Osteoblast (primary cell): Measurements from ENCODE around the gene FBF1. TPM values are rescaled to one million over a fixed set of nuclear protein-coding genes. Genes with fewer than 3 reads are reported as not detected.
"Not testable (repeated sequence)": the region's sequence is repeated elsewhere in the genome, so short reads cannot be mapped to it uniquely, and the experiment has no call there.

Experiments
- DNase-seq: peaks from one replicate; pipeline ENCODE4 v3.0.0; 2011; ENCODE audit warnings: low spot score, mixed read lengths; ENCODE audit not compliant: insufficient read length; ENCODE audit errors: missing footprints
- H2AFZ ChIP-seq: 2 replicates; pipeline ENCODE4 v1.6.0; 2011; ENCODE audit warnings: mild to moderate bottlenecking, low read length
- H3K27ac ChIP-seq: 2 replicates; pipeline ENCODE4 v1.5.1; 2011; ENCODE audit warnings: mild to moderate bottlenecking, low read depth, low read length, moderate library complexity
- H3K27me3 ChIP-seq: 2 replicates; pipeline ENCODE4 v1.6.0; 2012; ENCODE audit warnings: mild to moderate bottlenecking, control low read depth, inconsistent platforms, low read length, moderate library complexity; ENCODE audit not compliant: insufficient read depth
- H3K36me3 ChIP-seq: 2 replicates; pipeline ENCODE4 v1.5.1; 2011; ENCODE audit warnings: mild to moderate bottlenecking, low read length, control low read depth, moderate library complexity; ENCODE audit not compliant: insufficient read depth
- H3K4me1 ChIP-seq: 2 replicates; pipeline ENCODE4 v1.5.1; 2011; ENCODE audit warnings: mild to moderate bottlenecking, low read length, control low read depth, moderate library complexity; ENCODE audit not compliant: insufficient read depth
- H3K4me2 ChIP-seq: 2 replicates; pipeline ENCODE4 v1.6.0; 2011; ENCODE audit warnings: mild to moderate bottlenecking, low read length; ENCODE audit not compliant: insufficient read depth
- H3K4me3 ChIP-seq: fragments of 200-600 bp; sonication (generic); 3 replicates; pipeline ENCODE4 v1.5.1; 2012; ENCODE audit warnings: mild to moderate bottlenecking, low read length, inconsistent platforms; ENCODE audit not compliant: insufficient read depth
- H3K79me2 ChIP-seq: 2 replicates; pipeline ENCODE4 v1.6.0; 2012; ENCODE audit warnings: mild to moderate bottlenecking, low read length, control low read depth, inconsistent platforms; ENCODE audit not compliant: insufficient read depth
- H3K9me3 ChIP-seq: 2 replicates; pipeline ENCODE4 v1.5.1; 2011; ENCODE audit warnings: low read depth, low read length, control low read depth
- H4K20me1 ChIP-seq: 2 replicates; pipeline ENCODE4 v1.6.0; 2012; ENCODE audit warnings: mild to moderate bottlenecking, low read length, control low read depth; ENCODE audit not compliant: insufficient read depth
- total RNA-seq: library from RNA; depleted of rRNA; stranded (reverse); fragments of >200 nt; gene quantifications from 2 replicates; pipeline ENCODE4 v1.2.3, GENCODE V29; 2012
- TF ChIP-seq, protein P1 (sequence below): IDR thresholded peaks from 2 replicates; pipeline ENCODE4 v1.5.1; 2011; ENCODE audit warnings: mild to moderate bottlenecking, low read depth, low read length, moderate library complexity; ENCODE audit errors: extremely low read depth

Gene FBF1
- total RNA-seq, 1 donor = 14.1 TPM

DNA sequence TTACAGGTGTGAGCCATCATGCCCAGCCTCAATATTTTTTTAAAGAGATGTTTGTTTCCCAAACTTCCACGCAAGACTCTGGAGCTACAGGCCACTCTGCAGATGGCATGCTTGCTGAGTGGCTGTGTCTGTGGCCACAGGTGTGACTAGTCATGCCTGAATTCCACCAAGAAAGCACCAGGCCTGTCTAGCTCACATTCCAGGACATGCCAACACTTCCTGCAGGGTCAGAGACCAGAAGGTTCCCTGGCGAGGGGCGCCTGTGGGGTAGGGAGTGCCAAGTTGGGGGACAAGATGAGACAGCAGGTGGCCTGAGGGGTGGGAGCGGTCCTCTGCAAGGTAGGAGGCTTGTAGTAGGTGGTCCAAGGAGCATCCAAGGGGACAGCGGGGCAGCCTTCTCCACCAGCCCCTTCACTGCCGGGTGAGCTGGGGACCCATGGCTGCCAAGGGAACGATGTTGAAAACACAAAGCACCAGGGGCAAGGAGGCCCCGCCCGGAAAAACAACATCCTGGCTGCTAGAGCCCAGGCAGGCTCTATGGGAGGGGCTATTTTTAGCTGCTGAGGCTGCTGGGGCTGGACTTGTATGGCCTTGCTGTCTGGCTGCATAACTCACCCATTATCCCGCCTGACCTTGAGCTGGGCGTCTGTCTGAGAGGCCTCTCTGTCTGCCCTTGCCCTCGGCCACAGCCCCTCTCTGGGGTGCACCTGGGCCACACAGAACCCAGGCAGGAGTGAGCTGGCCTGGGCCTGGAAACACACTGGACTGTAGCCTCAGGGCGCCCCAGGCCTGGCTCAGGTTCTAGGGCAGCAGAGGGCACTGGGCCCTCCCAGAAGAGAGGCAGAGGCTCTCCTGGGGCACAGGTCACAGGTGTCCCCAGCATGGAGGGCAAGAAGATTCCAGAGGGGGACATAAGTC, 68.1 kb downstream of the FBF1 start:
- peaks cover 40% of the 10 kb centered on the region for H3K4me1 ChIP-seq
- H3K9me3 ChIP-seq = no peaks in the 10 kb centered on the region
- peak overlapping the region; percentile 20 for H3K4me2 ChIP-seq
- H3K27me3 ChIP-seq = no peaks in the 10 kb centered on the region
- no peaks in the 10 kb centered on the region for H3K36me3 ChIP-seq
- H3K79me2 ChIP-seq = no peaks in the 10 kb centered on the region
- peak overlapping the region; percentile 16 for H3K4me3 ChIP-seq
- peak overlapping the region; percentile 63 for H2AFZ ChIP-seq
- TF ChIP-seq, protein P1, sequence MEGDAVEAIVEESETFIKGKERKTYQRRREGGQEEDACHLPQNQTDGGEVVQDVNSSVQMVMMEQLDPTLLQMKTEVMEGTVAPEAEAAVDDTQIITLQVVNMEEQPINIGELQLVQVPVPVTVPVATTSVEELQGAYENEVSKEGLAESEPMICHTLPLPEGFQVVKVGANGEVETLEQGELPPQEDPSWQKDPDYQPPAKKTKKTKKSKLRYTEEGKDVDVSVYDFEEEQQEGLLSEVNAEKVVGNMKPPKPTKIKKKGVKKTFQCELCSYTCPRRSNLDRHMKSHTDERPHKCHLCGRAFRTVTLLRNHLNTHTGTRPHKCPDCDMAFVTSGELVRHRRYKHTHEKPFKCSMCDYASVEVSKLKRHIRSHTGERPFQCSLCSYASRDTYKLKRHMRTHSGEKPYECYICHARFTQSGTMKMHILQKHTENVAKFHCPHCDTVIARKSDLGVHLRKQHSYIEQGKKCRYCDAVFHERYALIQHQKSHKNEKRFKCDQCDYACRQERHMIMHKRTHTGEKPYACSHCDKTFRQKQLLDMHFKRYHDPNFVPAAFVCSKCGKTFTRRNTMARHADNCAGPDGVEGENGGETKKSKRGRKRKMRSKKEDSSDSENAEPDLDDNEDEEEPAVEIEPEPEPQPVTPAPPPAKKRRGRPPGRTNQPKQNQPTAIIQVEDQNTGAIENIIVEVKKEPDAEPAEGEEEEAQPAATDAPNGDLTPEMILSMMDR = no peak
- DNase-seq = peak; percentile 98
- peaks cover 3% of the 10 kb centered on the region for H4K20me1 ChIP-seq
- H3K27ac ChIP-seq = peak overlapping the region; percentile 80

DNA sequence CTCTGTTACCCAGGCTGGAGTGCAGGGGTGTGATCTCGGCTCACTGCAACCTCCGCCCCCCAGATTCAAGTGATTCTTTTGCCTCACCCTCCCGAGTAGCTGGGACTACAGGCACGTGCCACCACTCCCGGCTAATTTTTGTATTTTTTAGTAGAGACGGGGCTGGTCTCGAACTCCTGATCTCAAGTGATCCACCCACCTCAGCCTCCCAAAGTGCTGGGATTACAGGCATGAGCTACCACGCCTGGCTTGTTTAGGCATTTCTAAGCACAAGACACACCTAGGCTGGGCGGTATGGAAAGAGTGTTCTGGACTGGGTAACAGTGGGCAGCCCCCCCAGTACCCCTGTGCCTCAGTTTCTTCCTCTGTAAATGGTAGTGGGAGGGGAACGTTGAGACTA, 70.6 kb downstream of the FBF1 start:
- not testable (repeated sequence) for H2AFZ ChIP-seq, H4K20me1 ChIP-seq, H3K9me3 ChIP-seq, H3K27ac ChIP-seq, H3K27me3 ChIP-seq, H3K4me3 ChIP-seq, H3K79me2 ChIP-seq, H3K36me3 ChIP-seq, H3K4me2 ChIP-seq
- DNase-seq = peak; percentile 15
- H3K4me1 ChIP-seq = peaks cover 17% of the 10 kb centered on the region

DNA sequence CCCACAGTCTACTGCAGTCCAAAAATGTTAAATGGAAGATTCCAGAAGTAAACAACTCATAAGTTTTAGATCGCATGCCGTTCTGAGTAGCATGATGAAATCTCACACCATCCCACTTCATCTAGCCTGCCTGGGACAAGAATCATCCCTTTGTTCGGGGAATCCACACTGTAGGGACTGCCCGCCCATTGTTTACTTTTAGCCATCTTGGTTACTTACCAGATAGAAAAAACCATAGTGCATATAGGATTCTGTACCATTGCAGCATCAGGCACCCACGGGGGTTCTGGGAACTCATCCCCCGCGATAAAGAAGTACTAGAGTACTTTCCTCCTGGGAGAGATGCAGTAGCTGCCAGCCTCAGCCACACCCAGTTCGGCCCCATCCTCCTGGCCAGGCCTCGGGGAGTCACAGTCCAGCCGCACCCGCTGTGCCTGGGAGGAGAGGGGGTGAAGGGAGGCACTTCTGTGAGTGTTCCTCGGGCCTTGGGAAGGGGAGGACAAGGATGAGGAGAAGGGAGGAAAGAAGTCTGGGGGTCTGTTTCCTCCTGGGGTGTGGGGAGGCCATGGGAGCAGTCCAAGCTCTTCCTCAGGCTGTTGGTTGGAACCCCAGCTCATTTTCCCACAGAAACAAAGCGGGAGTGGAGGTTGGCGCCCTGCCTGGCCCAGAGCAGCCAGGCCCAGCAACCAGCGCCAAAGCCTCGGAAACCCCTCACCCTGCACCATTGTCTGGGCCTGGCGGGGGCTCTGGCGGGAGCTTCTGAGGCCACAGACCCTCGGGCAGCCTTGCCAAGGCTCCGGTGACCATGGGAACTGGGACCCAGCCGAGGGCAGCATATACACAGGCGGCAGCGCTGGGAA, 71.3 kb downstream of the FBF1 start:
- peak overlapping the region; percentile 7 for H3K4me2 ChIP-seq

DNA sequence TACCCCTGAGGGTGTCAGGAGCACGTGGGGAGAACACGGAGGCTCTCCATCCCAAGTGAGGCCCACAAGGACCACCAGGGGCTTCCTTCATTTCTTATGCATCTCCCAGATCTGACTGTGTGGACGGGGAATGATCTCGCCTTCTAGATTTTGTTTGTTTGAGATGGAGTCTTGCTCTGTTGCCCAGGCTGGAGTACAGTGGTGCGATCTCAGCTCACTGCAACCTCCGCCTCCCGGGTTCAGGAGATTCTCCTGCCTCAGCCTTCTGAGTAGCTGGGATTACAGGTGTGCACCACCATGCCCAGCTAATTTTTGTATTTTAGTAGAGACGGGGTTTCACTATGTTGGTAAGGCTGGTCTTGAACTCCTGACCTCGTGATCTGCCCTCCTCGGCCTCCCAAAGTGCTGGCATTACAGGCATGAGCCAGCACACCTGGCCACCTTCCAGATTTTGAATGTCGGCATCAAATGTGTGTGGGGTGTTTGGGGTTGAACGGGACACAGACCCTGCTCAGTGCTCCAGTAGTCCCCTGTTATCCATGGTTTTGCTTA, 72.0 kb downstream of the FBF1 start:
- not testable (repeated sequence) for H3K27me3 ChIP-seq, H3K36me3 ChIP-seq, H4K20me1 ChIP-seq, H3K27ac ChIP-seq, H3K4me2 ChIP-seq, H3K9me3 ChIP-seq, H3K4me3 ChIP-seq, H3K79me2 ChIP-seq
- Histone ChIP-seq H2AFZ (peak overlapping the region; percentile 88), H3K4me1 (peaks cover 17% of the 10 kb centered on the region)
- DNase-seq = peak; percentile 26

More for the DNA sequence above, 71.3 kb downstream of the FBF1 start:
- Histone ChIP-seq H3K36me3 (no peaks in the 10 kb centered on the region), H3K9me3 (no peaks in the 10 kb centered on the region), H4K20me1 (no peaks in the 10 kb centered on the region), H3K79me2 (no peaks in the 10 kb centered on the region), H3K27ac (peak overlapping the region; percentile 45), H3K4me3 (no peak overlapping the region), H3K27me3 (no peaks in the 10 kb centered on the region), H2AFZ (peak overlapping the region; percentile 88), H3K4me1 (peaks cover 17% of the 10 kb centered on the region)
- peak; percentile 95 for DNase-seq
- TF ChIP-seq, protein P1 = no peak

DNA sequence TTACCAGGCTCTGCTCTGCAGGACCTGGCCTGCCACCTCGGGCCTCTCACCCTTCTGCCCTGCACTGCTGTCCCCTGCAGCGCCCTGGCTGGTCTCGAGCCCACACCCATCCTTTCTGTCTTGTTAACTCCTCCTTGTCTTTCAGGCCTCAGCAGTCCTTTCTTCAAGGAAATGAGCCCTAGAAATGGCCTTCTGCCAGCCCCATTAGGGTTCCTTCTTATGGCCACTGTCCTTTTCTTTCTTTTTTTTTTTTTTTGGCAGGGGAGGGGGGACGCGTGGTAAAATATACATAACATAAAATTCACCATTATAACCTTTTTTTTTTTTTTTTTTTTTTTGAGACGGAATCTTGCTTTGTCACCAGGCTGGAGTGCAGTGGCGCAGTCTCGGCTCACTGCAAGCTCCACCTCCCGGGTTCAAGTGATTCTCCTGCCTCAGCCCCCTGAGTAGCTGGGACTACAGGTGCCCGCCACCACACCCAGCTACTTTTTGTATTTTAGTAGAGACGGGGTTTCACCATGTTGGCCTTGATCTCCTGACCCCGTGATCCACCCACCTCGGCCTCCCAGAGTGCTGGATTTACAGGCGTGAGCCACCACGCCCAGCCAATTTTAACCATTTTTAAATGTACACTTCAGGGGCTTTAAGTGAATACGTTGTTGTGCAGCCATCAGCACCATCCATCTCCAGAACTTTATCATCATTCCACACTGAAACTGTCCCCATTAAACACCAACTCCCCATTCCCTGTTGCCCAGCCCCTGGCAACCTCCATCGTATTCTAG, 75.2 kb downstream of the FBF1 start:
- H4K20me1 ChIP-seq, H2AFZ ChIP-seq, H3K4me2 ChIP-seq, H3K36me3 ChIP-seq, H3K27me3 ChIP-seq, H3K9me3 ChIP-seq, H3K27ac ChIP-seq, H3K79me2 ChIP-seq, H3K4me3 ChIP-seq, H3K4me1 ChIP-seq: not testable (repeated sequence)
- peak; percentile 43 for DNase-seq

- H3K27ac ChIP-seq, H3K36me3 ChIP-seq, H3K4me3 ChIP-seq, H3K79me2 ChIP-seq, H3K4me1 ChIP-seq, H3K9me3 ChIP-seq, DNase-seq, H3K4me2 ChIP-seq, H3K27me3 ChIP-seq, H4K20me1 ChIP-seq: not testable (repeated sequence)
- H2AFZ ChIP-seq = peak overlapping the region; percentile 57
Measured at GRCh38 chr17:75864887-75865286, 76.0 kb downstream of the FBF1 start.
